ENCODE results near the gene EFTUD2. TPM values are rescaled to one million over a fixed set of nuclear protein-coding genes. Genes with fewer than 3 reads are reported as not detected.

EFTUD2 gene
- total and polyA plus RNA-seq, 2 of the 8 experiments (the other 6 are each of a cell fraction or from before 2014, with no cell fraction given): 118 to 195 TPM

DNA sequence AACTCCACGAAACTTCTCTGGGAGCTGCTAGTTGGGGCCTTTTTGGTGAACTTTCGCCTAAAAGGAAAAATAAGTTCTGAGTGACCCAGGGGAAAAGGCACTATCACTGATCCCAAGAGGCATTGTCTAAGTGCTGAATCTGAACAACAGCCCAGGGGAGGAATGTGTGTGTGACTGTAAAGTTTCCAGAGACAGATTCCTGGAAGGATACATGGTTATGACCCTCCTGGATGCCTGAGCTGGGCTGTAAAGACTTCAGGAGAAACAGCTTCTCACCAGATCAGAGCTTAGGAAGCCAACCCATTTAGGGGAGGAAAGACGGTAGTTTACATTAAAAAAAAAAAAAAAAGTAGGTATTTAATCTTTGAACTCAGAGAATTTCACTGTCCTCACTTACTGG lies 31.4 kb downstream of the EFTUD2 start:
- Histone ChIP-seq H3K27me3 (replicated peaks in 1 of 4; ENCODE audit: control insufficient read depth in 3 of 4, extremely low read depth in 1 of 4, insufficient read depth in 3 of 4, low read length in 3 of 4) (no peaks in the 10 kb centered on the region), H2AFZ (ENCODE audit: low read length) (no peak overlapping the region), H3K4me1 (replicated peaks in 1 of 4; ENCODE audit: control insufficient read depth in 3 of 4, insufficient read depth in 4 of 4, low read length in 3 of 4) (no peaks in the 10 kb centered on the region), H3K4ac (replicated peaks; ENCODE audit: insufficient read length, low read depth, low read length) (no peak overlapping the region), H4K91ac (replicated peaks; ENCODE audit: insufficient read length, low read length) (no peak overlapping the region), H2BK12ac (ENCODE audit: low read depth, low read length) (no peak overlapping the region), H3K79me1 (ENCODE audit: low read depth, low read length) (peaks cover 3% of the 10 kb centered on the region; the same call in 1 of the 2 replicates), H3K18ac (ENCODE audit: extremely low read depth, low read length) (no peak overlapping the region), H2BK15ac (ENCODE audit: low read length) (no peak overlapping the region), H3K14ac (ENCODE audit: insufficient read length) (no peak overlapping the region), H3K79me2 (ENCODE audit: control insufficient read depth in 1 of 2, insufficient read depth in 2 of 2, low read length in 2 of 2) (no peaks in the 10 kb centered on the region), H3K4me2 (ENCODE audit: insufficient read depth in 1 of 2, low read depth in 2 of 2, low read length in 2 of 2) (no peak overlapping the region), H4K5ac (ENCODE audit: insufficient read length, low read depth, low read length) (no peak overlapping the region), H2AK5ac (ENCODE audit: low read depth, low read length) (no peak overlapping the region), H3K4me3 (ENCODE audit: extremely low read depth in 1 of 4, insufficient read depth in 2 of 4, low read depth in 3 of 4, low read length in 4 of 4) (no peak overlapping the region), H3K27ac (ENCODE audit: low read depth, low read length) (no peak overlapping the region), H2BK120ac (replicated peaks; ENCODE audit: low read depth, low read length) (no peak overlapping the region), H3K23me2 (ENCODE audit: low read depth, low read length) (no peaks in the 10 kb centered on the region), H3K23ac (ENCODE audit: insufficient read length) (no peak overlapping the region), H4K20me1 (replicated peaks in 1 of 2; ENCODE audit: control insufficient read depth in 1 of 2, insufficient read depth in 2 of 2, low read length in 2 of 2) (peaks cover 2% of the 10 kb centered on the region in 2 experiments), H3K9ac (replicated peaks in 1 of 4; ENCODE audit: extremely low read depth in 1 of 4, low read depth in 3 of 4, low read length in 3 of 4) (no peak overlapping the region), H3K9me3 (ENCODE audit: insufficient read depth in 2 of 2, low read depth in 1 of 2, low read length in 1 of 2) (no peaks in the 10 kb centered on the region), H3K36me3 (ENCODE audit: control insufficient read depth in 2 of 4, insufficient read depth in 4 of 4, low read length in 3 of 4) (peaks cover 27 to 70% (median 47%) of the 10 kb centered on the region in 4 experiments), H3K56ac (replicated peaks; ENCODE audit: insufficient read length, low read depth, low read length) (no peak overlapping the region), H2BK20ac (ENCODE audit: low read length) (no peak overlapping the region), H2BK5ac (ENCODE audit: low read depth, low read length) (no peak overlapping the region), H4K8ac (ENCODE audit: extremely low read depth, insufficient read depth, low read length) (no peak overlapping the region)
- FAIRE-seq (no peak), DNase-seq (ENCODE audit: low read depth in 1 of 2, low spot score in 2 of 2) (no peak)
- CTCF ChIA-PET (ENCODE audit: partially characterized antibody): interaction anchor here (1.1 to 28.4 kb wide), 11 partner anchors 9 to 153 kb away, joined by 3 to 577 read pairs (median 5); partner anchors contain the start of gene HIGD1B
- WGBS, 2 experiments (ENCODE audit: extremely low coverage in 1 of 2, insufficient coverage in 1 of 2, insufficient read length in 1 of 2, insufficient replicate concordance in 2 of 2, low coverage in 1 of 2, low lambda C conversion rate in 2 of 2, missing lambda C conversion rate in 1 of 2): 88% methylated on average over 3 of the region's 3 CpGs; no CpG with 5 or more reads in 1 of the 2 experiments
- POLR2A ChIA-PET (ENCODE audit: partially characterized antibody): interaction anchor here (0.7 to 3.3 kb wide), 6 partner anchors 10 to 93 kb away, joined by 3 to 12 read pairs (median 4); no protein-coding TSS in a partner anchor
- TF ChIP-seq EZH2 (IDR thresholded peaks at IDR 0.05; ENCODE audit: low read depth, low read length, severe bottlenecking): no peak
- TF ChIP-seq SIN3A (conservative IDR thresholded peaks at IDR 0.05 in 1 of 2, IDR thresholded peaks at IDR 0.05 in 1 of 2; ENCODE audit: low read depth in 1 of 2, low read length in 2 of 2): no peak
- no peak for TF ChIP-seq KDM5A (IDR thresholded peaks at IDR 0.05; ENCODE audit: low read length)
- no peak for TF ChIP-seq CEBPB (IDR thresholded peaks at IDR 0.05; ENCODE audit: low read depth, low read length)
- TF ChIP-seq RBBP5 (IDR thresholded peaks at IDR 0.05; ENCODE audit: borderline replicate concordance, low read depth, low read length): no peak
- TF ChIP-seq TBP (IDR thresholded peaks at IDR 0.05; ENCODE audit: low read depth, low read length): no peak
